SU-DHL-6 (cell line): ENCODE results near the gene RLN3.
A peak's percentile ranks its signal among the peaks of the same experiment; 100 is the strongest.

Experiments used
- H2AFZ ChIP-seq: fragments of 200-600 bp; sonication (generic); 2 replicates; pipeline ENCODE4 v1.6.1; 2014; ENCODE audit warnings: low read depth, mild to moderate bottlenecking, moderate library complexity, mixed read lengths, antibody characterized with exemption, low read length; ENCODE audit not compliant: severe bottlenecking
- H3F3A ChIP-seq: fragments of 200-600 bp; shearing (Covaris generic); 2 replicates; pipeline ENCODE4 v1.6.0; 2016; ENCODE audit warnings: antibody characterized with exemption, mild to moderate bottlenecking; ENCODE audit not compliant: insufficient read depth
- H3K27ac ChIP-seq: fragments of 200-600 bp; sonication (generic); 2 replicates; pipeline ENCODE4 v1.5.1; 2016; ENCODE audit warnings: low read depth, mild to moderate bottlenecking, low read length, moderate library complexity, mixed read lengths
- H3K27me3 ChIP-seq: fragments of 200-600 bp; sonication (generic), shearing (Covaris generic); 2 replicates; pipeline ENCODE4 v1.6.0; 2014; ENCODE audit warnings: mild to moderate bottlenecking, low read length
- H3K36me3 ChIP-seq: fragments of 200-600 bp; sonication (generic); 2 replicates; pipeline ENCODE4 v1.6.1; 2014; ENCODE audit warnings: mild to moderate bottlenecking, low read length, mixed read lengths
- H3K4me2 ChIP-seq: fragments of 300-600, 200-600 bp; shearing (Covaris generic), sonication (generic); 2 replicates; pipeline ENCODE4 v1.6.0; 2014; ENCODE audit warnings: low read length, low read depth, mild to moderate bottlenecking; ENCODE audit not compliant: poor library complexity, severe bottlenecking
- H3K4me3 ChIP-seq: fragments of 200-600 bp; sonication (generic); 2 replicates; pipeline ENCODE4 v1.5.1; 2014; ENCODE audit warnings: antibody characterized with exemption, low read length, mild to moderate bottlenecking, mixed read lengths; ENCODE audit not compliant: insufficient read depth, poor library complexity, severe bottlenecking
- H3K79me2 ChIP-seq: fragments of 200-600 bp; sonication (generic); 2 replicates; pipeline ENCODE4 v1.6.1; 2014; ENCODE audit warnings: mild to moderate bottlenecking, low read length, moderate library complexity; ENCODE audit not compliant: insufficient read depth
- H3K9ac ChIP-seq: fragments of 200-600 bp; sonication (generic); 2 replicates; pipeline ENCODE4 v1.7.0; 2014; ENCODE audit warnings: mild to moderate bottlenecking, low read length
- H3K9me2 ChIP-seq: fragments of 200-600 bp; sonication (generic); replicated peaks from 2 replicates; pipeline ENCODE4 v1.6.1; 2014; ENCODE audit warnings: low read length; ENCODE audit not compliant: insufficient read depth
- H3K9me3 ChIP-seq: fragments of 200-600 bp; sonication (generic); 2 replicates; pipeline ENCODE4 v1.6.1; 2014; ENCODE audit warnings: low read length, mixed read lengths; ENCODE audit not compliant: insufficient read depth
- H4K20me1 ChIP-seq: fragments of 200-600 bp; sonication (generic); 2 replicates; pipeline ENCODE4 v1.6.1; 2014; ENCODE audit warnings: low read depth, mild to moderate bottlenecking, antibody characterized with exemption, low read length, moderate library complexity, mixed read lengths
- EZH2phosphoT487 ChIP-seq: fragments of 200-600 bp; sonication (generic), shearing (Covaris generic); conservative IDR thresholded peaks from 2 replicates; pipeline ENCODE4 v1.6.1; 2018; ENCODE audit warnings: mild to moderate bottlenecking, antibody characterized with exemption, low read length, moderate library complexity, mixed read lengths
- TF ChIP-seq, protein P1 (sequence below): fragments of 200-600 bp; sonication (generic); IDR thresholded peaks from one replicate; pipeline ENCODE4 v1.5.1; 2017; ENCODE audit warnings: antibody characterized with exemption, mild to moderate bottlenecking, low read length, moderate library complexity; ENCODE audit not compliant: insufficient read depth, poor library complexity, severe bottlenecking

Gene RLN3

DNA sequence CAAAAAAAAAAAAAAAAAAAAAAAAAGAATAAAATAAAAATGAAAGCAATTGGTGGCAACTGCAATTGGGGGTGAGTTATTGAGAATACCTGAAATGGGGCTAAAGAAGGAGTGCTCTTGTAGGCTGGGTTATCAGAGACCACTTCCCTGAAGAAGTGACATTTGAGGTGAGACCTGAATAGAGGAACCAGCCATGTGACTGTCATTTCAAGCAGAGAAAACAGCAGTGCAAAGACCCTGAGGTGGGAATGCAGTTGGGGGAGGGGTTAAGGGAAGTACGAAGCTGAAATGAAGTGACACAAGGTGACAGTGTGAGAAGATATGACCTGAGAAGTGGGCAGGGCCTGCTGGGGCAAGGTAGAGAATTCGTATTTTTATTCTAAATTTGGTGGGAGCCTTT lies 38.2 kb downstream of the RLN3 start:
- H2AFZ ChIP-seq, result no peak overlapping the region
- no peaks in the 10 kb centered on the region for H3K36me3 ChIP-seq
- no peak overlapping the region for H3K9ac ChIP-seq
- no peaks in the 10 kb centered on the region for H3K9me2 ChIP-seq
- H4K20me1 ChIP-seq, result no peaks in the 10 kb centered on the region
- H3K9me3 ChIP-seq, result no peaks in the 10 kb centered on the region
- H3K4me3 ChIP-seq, result no peak overlapping the region
- H3K27ac ChIP-seq, result no peak overlapping the region
- no peak overlapping the region for H3K4me2 ChIP-seq
- no peaks in the 10 kb centered on the region for H3K79me2 ChIP-seq
- H3F3A ChIP-seq, result no peaks in the 10 kb centered on the region
- 0 out of 2 replicates have a peak, but pooled peaks cover 4% of the 10 kb centered on the region for H3K27me3 ChIP-seq
- no peak for TF ChIP-seq EZH2phosphoT487

DNA sequence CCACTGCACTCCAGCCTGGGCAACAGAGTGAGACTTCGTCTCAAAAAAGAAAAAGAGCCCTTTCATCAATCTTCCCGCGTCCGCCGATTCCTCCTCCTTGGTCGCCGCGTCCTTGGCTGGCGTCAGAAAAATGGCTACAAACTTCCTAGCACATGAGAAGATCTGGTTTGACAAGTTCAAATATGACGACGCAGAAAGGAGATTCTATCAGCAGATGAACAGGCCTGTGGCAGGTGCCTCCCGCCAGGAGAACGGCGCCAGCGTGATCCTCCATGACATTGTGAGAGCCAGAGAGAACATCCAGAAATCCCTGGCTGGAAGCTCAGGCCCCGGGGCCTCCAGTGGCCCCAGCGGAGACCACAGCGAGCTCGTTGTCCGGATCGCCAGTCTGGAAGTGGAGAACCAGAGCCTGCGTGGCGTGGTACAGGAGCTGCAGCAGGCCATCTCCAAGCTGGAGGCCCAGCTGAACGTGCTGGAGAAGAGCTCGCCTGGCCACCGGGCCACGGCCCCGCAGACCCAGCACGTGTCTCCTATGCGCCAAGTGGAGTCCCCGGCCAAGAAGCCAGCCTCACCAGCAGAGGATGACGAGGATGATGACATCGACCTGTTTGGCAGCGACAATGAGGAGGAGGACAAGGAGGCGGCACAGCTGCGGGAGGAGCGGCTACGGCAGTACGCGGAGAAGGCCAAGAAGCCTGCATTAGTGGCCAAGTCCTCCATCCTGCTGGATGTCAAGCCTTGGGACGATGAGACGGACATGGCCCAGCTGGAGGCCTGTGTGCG lies 42.5 kb downstream of the RLN3 start:
- TF ChIP-seq, protein P1, sequence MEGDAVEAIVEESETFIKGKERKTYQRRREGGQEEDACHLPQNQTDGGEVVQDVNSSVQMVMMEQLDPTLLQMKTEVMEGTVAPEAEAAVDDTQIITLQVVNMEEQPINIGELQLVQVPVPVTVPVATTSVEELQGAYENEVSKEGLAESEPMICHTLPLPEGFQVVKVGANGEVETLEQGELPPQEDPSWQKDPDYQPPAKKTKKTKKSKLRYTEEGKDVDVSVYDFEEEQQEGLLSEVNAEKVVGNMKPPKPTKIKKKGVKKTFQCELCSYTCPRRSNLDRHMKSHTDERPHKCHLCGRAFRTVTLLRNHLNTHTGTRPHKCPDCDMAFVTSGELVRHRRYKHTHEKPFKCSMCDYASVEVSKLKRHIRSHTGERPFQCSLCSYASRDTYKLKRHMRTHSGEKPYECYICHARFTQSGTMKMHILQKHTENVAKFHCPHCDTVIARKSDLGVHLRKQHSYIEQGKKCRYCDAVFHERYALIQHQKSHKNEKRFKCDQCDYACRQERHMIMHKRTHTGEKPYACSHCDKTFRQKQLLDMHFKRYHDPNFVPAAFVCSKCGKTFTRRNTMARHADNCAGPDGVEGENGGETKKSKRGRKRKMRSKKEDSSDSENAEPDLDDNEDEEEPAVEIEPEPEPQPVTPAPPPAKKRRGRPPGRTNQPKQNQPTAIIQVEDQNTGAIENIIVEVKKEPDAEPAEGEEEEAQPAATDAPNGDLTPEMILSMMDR, result no peak
- no peak for TF ChIP-seq EZH2phosphoT487
- no peaks in the 10 kb centered on the region for H3F3A ChIP-seq
- no peak overlapping the region for H3K9ac ChIP-seq
- no peaks in the 10 kb centered on the region for H4K20me1 ChIP-seq
- H3K4me2 ChIP-seq, result no peak overlapping the region
- H3K4me3 ChIP-seq, result no peak overlapping the region
- H2AFZ ChIP-seq, result no peak overlapping the region
- H3K27me3 ChIP-seq, result no peaks in the 10 kb centered on the region
- no peaks in the 10 kb centered on the region for H3K9me3 ChIP-seq
- H3K9me2 ChIP-seq, result no peaks in the 10 kb centered on the region
- H3K27ac ChIP-seq, result no peak overlapping the region
- no peaks in the 10 kb centered on the region for H3K79me2 ChIP-seq
- no peaks in the 10 kb centered on the region for H3K36me3 ChIP-seq

DNA sequence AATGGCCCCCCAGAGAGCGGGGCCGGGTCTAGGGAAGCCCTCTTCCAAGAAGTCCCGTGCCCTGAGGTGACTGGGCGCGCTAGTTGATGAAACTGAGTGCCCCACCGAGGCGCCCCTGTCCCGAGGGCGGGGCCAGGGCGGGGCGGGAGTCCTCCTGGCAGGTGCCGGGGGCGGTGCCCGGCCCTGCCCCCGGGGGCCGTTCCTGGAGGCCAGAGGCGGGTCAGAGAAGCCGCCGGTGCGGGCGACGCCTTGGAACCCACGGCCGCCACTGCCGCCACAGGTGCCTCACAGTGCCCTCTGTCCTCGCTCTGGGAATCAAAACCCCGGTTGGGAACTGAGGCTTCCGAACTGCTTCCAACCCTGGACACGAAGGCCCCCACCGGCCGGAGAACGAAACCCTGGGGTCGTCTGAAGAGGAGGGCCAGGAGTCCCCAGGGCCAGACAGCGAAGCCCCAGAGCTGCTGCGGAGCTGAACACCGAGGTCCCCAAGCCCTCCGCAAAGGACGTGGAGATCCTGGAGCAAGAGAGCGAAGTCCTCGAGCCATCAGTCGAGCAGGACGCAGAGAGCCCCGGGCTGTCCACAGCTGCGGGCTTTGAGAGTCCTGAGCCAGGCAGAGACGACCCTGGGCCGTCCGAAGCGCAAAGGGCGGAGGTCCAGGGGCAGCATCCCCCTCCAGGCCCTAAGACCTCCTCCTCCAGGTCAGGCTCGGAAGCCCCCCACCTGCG lies 44.8 kb downstream of the RLN3 start, which contains the start of gene MISP3:
MISP3 (plus strand) TSS at position 252 of the 726 bp plus-strand sequence. CDS start 524 bp downstream, outside the sequence.
- peak within 1 kb of the TSS; percentile 43 for H3K27ac ChIP-seq
- H3K27me3 ChIP-seq, result no peaks in the 10 kb centered on the region
- peak within 1 kb of the TSS; percentile 62 for H3K4me3 ChIP-seq
- H2AFZ ChIP-seq, result peak within 1 kb of the TSS; percentile 77
- H3K4me2 ChIP-seq, result peak within 1 kb of the TSS; percentile 99
- H3K79me2 ChIP-seq, result no peaks in the 10 kb centered on the region
- H3K9me3 ChIP-seq, result no peaks in the 10 kb centered on the region
- H3K9me2 ChIP-seq, result no peaks in the 10 kb centered on the region
- no peaks in the 10 kb centered on the region for H3F3A ChIP-seq
- H4K20me1 ChIP-seq, result no peaks in the 10 kb centered on the region
- peak within 1 kb of the TSS; percentile 58 for H3K9ac ChIP-seq
- H3K36me3 ChIP-seq, result no peaks in the 10 kb centered on the region
- no peak for TF ChIP-seq EZH2phosphoT487
- TF ChIP-seq, protein P1, result no peak
